Measurements from ENCODE around the gene SOBP.
"Not testable (repeated sequence)": the region's sequence is repeated elsewhere in the genome, so short reads cannot be mapped to it uniquely, and the experiment has no call there.

SOBP gene

DNA sequence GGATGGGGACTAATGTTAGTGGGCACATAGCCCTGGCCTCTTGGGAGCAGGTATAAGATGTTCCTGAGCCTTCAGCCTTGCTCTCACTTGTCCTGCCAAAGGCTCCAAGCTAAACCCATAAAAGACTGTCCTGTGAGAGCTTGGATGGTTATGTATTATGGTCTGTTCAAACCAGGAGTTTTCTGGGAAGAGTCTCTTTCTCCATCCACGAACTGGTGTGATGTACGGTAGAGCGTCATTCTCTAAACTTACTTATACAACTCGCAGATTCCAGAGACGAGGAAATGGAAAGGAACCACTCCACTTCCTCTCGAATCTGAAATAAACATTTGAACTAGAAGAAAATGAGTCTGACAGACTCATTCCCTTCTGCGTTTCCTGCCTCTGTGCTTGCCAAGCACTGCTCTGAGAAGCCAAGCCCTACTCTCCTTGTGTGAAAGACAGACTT lies 5.3 kb downstream of the SOBP start:
- H3K4me3 ChIP-seq (ENCODE audit: low read length): no peak overlapping the region
- TF ChIP-seq ZNF274 (IDR thresholded peaks at IDR 0.05; ENCODE audit: low read depth, low read length): no peak

DNA sequence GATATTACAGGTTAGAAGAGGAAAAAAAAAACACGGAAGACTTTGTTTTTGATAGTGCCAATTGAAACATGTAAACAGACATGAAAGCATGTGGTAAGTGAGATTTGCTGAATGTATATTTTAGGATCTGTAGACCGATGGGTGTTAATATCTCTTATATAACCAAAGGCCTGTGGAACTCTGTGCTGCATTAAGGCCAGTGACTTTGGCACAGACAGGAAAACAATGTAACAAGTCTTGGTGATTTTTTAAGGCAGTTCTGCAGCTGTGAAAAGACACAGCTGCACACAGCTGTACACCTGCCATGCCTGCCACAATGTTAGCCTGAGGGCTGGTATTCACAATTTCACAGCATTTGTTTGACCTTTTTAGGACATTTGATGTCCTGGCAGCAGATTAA lies 6.1 kb downstream of the SOBP start:
- no peak for TF ChIP-seq ZNF274 (IDR thresholded peaks at IDR 0.05; ENCODE audit: low read depth, low read length)
- no peak overlapping the region for H3K4me3 ChIP-seq (ENCODE audit: low read length)

GRCh38 chr6:107496892-107497684 lies 7.2 kb downstream of the SOBP start:
- TF ChIP-seq ZNF274 (IDR thresholded peaks at IDR 0.05; ENCODE audit: low read depth, low read length): no peak
- no peak overlapping the region for H3K4me3 ChIP-seq (ENCODE audit: low read length)

DNA sequence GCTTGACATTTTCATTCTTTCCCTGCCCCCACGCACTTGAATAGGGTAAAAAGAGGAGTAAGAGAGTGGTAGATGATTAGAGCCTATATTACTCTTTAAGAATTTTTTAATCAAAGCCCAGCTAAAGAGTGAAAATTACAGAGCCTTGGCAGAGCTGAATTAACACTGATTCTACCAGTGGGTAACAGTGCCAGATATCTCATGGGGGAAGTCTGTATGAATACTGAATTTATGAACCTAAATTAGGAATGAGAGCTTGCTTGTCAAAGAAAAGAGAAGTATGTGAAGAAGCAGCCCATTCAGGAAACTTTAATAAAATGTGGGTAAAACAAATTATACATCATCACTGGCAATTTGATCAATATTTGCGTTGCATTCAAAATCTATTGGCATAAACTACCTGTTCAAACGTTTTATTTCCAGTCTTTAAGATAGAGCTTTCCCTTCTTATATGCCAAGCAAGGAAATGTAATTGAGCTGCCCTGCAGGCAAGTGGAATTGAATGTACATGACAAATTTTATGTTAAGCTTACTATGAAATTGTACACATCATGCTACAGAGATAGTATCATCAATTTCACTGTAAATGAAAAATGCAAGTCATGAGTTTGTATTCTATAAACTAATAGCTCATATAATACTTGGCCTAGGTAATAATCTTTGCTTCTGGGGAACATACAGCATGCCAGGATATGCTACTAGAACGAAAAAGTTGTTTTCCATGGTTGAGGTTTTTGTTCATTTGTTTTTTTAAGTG lies 14.5 kb downstream of the SOBP start:
- TF ChIP-seq ZNF274 (IDR thresholded peaks at IDR 0.05; ENCODE audit: low read depth, low read length): no peak
- no peak overlapping the region for H3K4me3 ChIP-seq (ENCODE audit: low read length)

GRCh38 chr6:107506145-107506544 lies 16.2 kb downstream of the SOBP start:
- no peak overlapping the region for H3K4me3 ChIP-seq (ENCODE audit: low read length)
- TF ChIP-seq ZNF274 (IDR thresholded peaks at IDR 0.05; ENCODE audit: low read depth, low read length): no peak

- TF ChIP-seq ZNF274 (IDR thresholded peaks at IDR 0.05; ENCODE audit: low read depth, low read length): no peak
These were observed 19.6 kb downstream of the SOBP start for GRCh38 chr6:107509506-107509905.

GRCh38 chr6:107510108-107510507 lies 20.2 kb downstream of the SOBP start:
- no peak overlapping the region for H3K4me3 ChIP-seq (ENCODE audit: low read length)
- TF ChIP-seq ZNF274 (IDR thresholded peaks at IDR 0.05; ENCODE audit: low read depth, low read length): no peak

More at GRCh38 chr6:107509506-107509905, 19.6 kb downstream of the SOBP start:
- H3K4me3 ChIP-seq (ENCODE audit: low read length): no peak overlapping the region

DNA sequence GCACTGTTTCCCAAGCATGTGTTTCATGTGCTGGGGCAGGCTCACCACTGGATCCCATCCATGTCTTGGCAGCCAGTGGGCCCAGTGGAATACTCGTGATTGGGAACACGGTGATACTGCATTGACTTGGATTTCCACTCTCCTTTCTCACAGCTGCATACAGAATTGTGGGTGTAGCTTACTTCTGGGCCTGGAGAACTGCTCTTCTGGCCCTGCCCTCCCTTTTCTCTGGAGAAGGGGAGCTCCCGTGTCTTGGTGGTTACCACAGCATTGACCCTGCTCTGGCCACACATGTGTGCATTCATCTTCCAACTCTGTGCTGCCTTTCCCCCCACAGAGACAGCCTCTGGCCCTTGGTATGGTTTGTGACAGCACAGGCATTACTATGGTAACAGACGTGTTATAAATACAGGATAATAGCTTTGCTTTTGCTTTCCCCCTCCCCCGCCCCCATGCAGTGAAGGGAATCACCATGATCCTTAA lies 21.6 kb downstream of the SOBP start:
- TF ChIP-seq ZNF274 (IDR thresholded peaks at IDR 0.05; ENCODE audit: low read depth, low read length): no peak
- no peak overlapping the region for H3K4me3 ChIP-seq (ENCODE audit: low read length)

DNA sequence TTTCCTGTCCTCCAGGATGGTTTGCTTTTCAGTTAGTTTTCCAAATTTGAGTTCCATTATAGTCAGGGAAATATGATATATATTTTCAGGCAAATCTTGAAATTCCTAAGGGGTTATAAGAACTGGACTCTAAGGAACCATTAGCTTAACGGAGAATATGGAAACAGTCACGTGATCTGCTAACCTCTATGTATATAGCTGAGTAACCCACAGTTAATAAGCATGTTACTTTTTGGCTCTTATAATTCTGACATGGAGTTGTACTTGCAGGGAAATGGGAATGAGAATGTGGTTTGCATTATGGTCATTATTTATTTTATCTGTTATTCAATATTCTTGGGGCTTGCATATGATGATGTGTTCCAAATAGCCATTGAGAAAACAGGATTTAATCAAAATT lies 23.3 kb downstream of the SOBP start:
- no peak for TF ChIP-seq ZNF274 (IDR thresholded peaks at IDR 0.05; ENCODE audit: low read depth, low read length)
- H3K4me3 ChIP-seq (ENCODE audit: low read length): no peak overlapping the region

DNA sequence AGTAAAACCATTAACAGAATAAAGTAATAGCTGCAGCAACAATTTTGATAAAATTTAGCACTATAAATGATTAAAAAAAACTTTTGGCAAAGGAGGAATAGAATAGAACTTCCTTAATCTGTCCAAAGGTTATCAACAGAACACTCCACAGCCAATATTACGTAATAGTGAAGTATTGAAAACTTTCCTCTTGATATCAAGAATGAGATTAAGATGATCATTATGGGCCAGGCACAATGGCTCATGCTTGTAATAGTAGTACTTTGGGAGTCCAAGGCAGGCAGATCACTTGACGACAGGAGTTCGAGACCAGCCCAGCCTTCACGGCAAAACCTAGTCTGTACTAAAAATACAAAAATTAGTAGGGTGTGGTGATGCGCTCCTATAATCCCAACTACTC lies 26.0 kb downstream of the SOBP start:
- H3K4me3 ChIP-seq (ENCODE audit: low read length): no peak overlapping the region
- TF ChIP-seq ZNF274 (IDR thresholded peaks at IDR 0.05; ENCODE audit: low read depth, low read length): no peak

DNA sequence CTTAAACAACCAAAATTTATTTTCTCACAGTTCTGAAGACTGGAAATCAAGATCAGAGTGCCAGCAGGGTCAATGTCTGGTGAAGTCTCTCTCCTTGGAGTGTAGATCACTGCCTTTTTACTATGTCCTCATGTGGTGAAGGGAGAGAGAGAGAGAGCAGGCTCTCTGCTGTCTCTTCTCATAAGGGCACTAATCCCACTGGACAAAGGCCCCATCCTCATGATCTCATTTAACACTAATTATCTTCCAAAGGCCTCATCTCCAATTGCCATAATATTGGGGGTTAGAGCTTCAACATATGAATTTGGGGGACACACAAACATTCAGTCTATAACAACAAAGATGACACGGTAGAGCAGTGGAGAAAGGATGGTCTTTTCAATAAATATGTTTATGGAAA lies 27.4 kb downstream of the SOBP start:
- no peak overlapping the region for H3K4me3 ChIP-seq (ENCODE audit: low read length)
- no peak for TF ChIP-seq ZNF274 (IDR thresholded peaks at IDR 0.05; ENCODE audit: low read depth, low read length)

DNA sequence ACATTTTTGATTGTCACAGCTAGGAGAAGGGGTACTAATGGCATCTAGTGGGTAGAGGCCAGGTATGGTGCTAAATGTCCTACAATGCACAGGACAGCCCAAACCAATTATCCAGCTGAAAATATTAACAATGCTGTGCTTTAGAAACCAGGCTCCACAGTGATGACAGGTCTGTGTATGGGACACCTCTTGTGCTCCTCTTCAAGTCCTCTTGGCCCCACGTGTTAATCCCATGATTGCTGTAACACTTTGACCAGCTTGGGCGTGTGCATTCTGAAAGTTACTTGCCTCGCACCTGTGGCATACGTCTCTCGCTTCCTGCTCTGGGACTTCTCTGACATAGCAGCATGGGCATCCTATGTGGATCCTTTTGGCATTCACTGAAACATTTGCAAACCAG lies 29.3 kb downstream of the SOBP start:
- not testable (repeated sequence) for H3K4me3 ChIP-seq (ENCODE audit: low read length)

- not testable (repeated sequence) for H3K4me3 ChIP-seq (ENCODE audit: low read length)
These were observed 30.8 kb downstream of the SOBP start for GRCh38 chr6:107520706-107521105.

DNA sequence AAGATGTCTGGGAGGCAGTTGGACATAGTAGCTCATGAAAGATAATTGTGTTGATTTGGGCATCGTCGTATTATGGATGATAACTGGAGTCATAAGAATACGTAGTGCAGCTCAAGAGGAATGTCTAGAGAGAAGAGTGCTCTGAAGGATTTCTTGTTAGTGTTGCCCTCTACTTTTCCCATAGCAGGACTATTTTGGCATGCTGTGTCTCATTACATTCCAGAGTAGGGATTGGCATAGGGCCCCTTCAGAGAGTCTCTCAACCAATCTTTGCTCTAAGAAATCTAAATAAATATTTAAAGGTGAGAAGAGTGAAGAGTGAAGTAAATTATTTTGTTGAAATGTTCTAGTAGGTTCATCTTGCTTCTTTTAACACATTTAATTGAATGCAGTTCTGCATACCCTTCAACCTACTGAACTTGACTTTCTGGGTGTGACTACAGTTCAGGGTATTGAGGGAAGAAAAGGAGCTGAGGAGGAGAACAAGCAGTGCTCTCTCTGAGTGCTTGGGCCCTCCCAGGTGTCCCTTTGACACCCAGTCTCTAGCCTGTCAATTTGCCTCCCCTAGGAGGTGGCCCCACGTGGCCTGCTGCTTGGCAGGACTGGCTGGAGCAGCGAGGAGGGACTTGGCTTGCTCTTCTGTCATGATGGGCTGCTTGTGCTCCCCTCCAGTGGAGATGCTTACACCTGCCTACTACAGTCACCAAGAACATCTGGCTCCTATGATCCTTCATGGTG lies 33.3 kb downstream of the SOBP start:
- TF ChIP-seq ZNF274 (IDR thresholded peaks at IDR 0.05; ENCODE audit: low read depth, low read length): no peak

DNA sequence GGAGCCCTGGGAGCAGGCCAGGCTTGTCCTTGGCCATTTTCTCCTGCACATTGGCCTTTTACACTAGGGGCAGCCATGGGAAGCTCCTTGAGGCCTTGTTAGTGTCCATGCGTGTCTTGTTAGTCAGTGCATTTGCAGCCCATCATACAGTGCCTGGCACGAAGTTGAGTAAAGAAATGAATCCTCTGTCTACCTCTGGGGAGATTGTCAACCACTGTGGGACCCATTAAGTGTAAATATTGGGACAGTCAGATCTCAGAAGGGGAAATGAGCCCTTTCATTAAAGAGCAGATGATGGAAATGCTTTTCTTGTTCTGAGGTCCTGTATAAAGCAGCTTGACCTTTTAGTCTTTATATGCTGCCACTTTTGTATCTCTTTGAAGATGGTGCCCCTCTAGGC lies 33.9 kb downstream of the SOBP start:
- no peak overlapping the region for H3K4me3 ChIP-seq (ENCODE audit: low read length)
- no peak for TF ChIP-seq ZNF274 (IDR thresholded peaks at IDR 0.05; ENCODE audit: low read depth, low read length)

More for the DNA sequence above, 33.3 kb downstream of the SOBP start:
- H3K4me3 ChIP-seq (ENCODE audit: low read length): no peak overlapping the region

Measured in GM08714 (cell line).